HepG2 (cell line): ENCODE measurements around the gene NAIF1. TPM values are rescaled to one million over a fixed set of nuclear protein-coding genes. Genes with fewer than 3 reads are reported as not detected.

Source experiments
- HDAC6 ChIP-seq: fragments of 200-600 bp; sonication (generic); IDR thresholded peaks from 2 replicates; pipeline ENCODE4 v1.7.0; 2017; ENCODE audit warnings: mild to moderate bottlenecking, antibody characterized with exemption, low read length, low read depth
- MXD4 ChIP-seq: IDR thresholded peaks from 2 replicates; pipeline ENCODE4 v1.6.1; 2016; ENCODE audit warnings: mild to moderate bottlenecking, missing biosample characterization, missing genetic modification reagents
- POLR2AphosphoS2 ChIP-seq: IDR thresholded peaks from 2 replicates; pipeline ENCODE4 v1.6.1; 2011; ENCODE audit warnings: low read depth, low read length, improper control_type of control experiment
- SOX13 ChIP-seq, 3 experiments: fragments of 450-650 bp in 1 of 3; sonication (generic) in 1 of 3; formaldehyde crosslinking in 1 of 3; IDR thresholded peaks in 2 of 3; conservative IDR thresholded peaks in 1 of 3; 2 replicates each; pipeline versions ENCODE4 v1.5.0 to v1.6.1; 2016 to 2020; ENCODE audit warnings: antibody characterized with exemption in 1 of 3, mild to moderate bottlenecking in 1 of 3, missing compliant biosample characterization in 1 of 3, missing genetic modification reagents in 1 of 3, moderate library complexity in 1 of 3
- STAT5B ChIP-seq: sonication (generic); formaldehyde crosslinking; IDR thresholded peaks from 2 replicates; pipeline ENCODE4 v1.4.0; 2020; ENCODE audit warnings: missing genetic modification reagents
- TCF7L2 ChIP-seq: IDR thresholded peaks from 2 replicates; pipeline ENCODE4 v1.6.1; 2011; ENCODE audit warnings: mild to moderate bottlenecking, low read depth, low read length, moderate library complexity
- ZNF205 ChIP-seq: IDR thresholded peaks from 2 replicates; pipeline ENCODE4 v1.6.1; 2018; ENCODE audit warnings: missing biosample characterization, missing genetic modification reagents
- ZNF230 ChIP-seq: sonication (generic); formaldehyde crosslinking; IDR thresholded peaks from 2 replicates; pipeline ENCODE4 v1.4.0; 2020; ENCODE audit warnings: mild to moderate bottlenecking, missing genetic modification reagents
- ZNF430 ChIP-seq: sonication (generic); formaldehyde crosslinking; IDR thresholded peaks from 2 replicates; pipeline ENCODE4 v1.9.0; 2021; ENCODE audit warnings: mild to moderate bottlenecking, missing genetic modification reagents
- ZNF451 ChIP-seq: sonication (generic); formaldehyde crosslinking; IDR thresholded peaks from 2 replicates; pipeline ENCODE4 v1.5.0; 2020; ENCODE audit warnings: mild to moderate bottlenecking, missing genetic modification reagents
- polyA plus RNA-seq, 8 experiments: library from polyadenylated mRNA; depleted of rRNA in 3 of 8; stranded (reverse) in 7 of 8; unstranded in 1 of 8; fragments of >200 nt; fragmentation: Illumina TruSeq in 4 of 8; extraction: Trizol in 4 of 8; gene quantifications; 2 replicates each; pipeline versions ENCODE4 v1.2.1 to v1.2.3, GENCODE V29; 2011 to 2016; ENCODE audit warnings: low read depth in 4 of 8, missing spikeins in 1 of 8, mixed read lengths in 1 of 8; ENCODE audit not compliant: insufficient read depth in 1 of 8
- total RNA-seq, 5 experiments: library from RNA; depleted of rRNA; stranded (reverse); fragments of >200 nt; fragmentation: Illumina TruSeq; extraction: Trizol; gene quantifications; 2 replicates each; pipeline ENCODE4 v1.2.3, GENCODE V29; 2016; ENCODE audit warnings: low read depth in 1 of 5
- TF ChIP-seq, protein P1 (sequence below): sonication (generic); formaldehyde crosslinking; IDR thresholded peaks from 2 replicates; pipeline ENCODE4 v1.4.0; 2020; ENCODE audit warnings: missing genetic modification reagents, borderline replicate concordance
- TF ChIP-seq, protein P2 (sequence below): sonication (generic); formaldehyde crosslinking; IDR thresholded peaks from 2 replicates; pipeline ENCODE4 v1.5.1; 2020; ENCODE audit warnings: mild to moderate bottlenecking, missing genetic modification reagents
- TF ChIP-seq, protein P3 (sequence below): sonication (generic); formaldehyde crosslinking; IDR thresholded peaks from 2 replicates; pipeline ENCODE4 v1.4.0; 2020; ENCODE audit warnings: missing genetic modification reagents

NAIF1 gene
- total and polyA plus RNA-seq, 2 of the 13 experiments (the other 11 are each of a cell fraction or from before 2014, with no cell fraction given) = 6.0 to 6.9 TPM

DNA sequence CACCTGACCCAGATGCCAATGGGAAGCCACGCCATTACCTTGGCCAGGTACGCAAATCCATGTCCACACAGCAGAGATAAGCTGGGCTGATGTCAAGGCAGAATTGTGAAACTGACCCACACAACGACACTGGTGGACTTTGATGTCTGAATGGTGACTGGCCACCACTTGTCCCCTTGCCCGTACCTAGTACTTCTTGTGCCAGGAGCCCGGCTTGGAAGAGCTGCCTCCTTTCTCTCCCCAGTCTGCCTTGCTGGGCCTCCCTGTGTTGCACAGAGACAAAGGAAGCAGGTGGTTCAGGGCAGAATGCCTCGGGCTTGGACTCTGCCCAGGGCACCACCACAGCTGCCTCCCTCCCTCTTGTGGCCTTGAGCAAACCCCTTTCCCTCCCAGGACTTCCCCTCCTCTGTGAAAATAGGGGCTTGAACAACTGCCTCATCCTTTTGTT lies 37.1 kb upstream of the NAIF1 start (continued):
- TF ChIP-seq, protein P1, sequence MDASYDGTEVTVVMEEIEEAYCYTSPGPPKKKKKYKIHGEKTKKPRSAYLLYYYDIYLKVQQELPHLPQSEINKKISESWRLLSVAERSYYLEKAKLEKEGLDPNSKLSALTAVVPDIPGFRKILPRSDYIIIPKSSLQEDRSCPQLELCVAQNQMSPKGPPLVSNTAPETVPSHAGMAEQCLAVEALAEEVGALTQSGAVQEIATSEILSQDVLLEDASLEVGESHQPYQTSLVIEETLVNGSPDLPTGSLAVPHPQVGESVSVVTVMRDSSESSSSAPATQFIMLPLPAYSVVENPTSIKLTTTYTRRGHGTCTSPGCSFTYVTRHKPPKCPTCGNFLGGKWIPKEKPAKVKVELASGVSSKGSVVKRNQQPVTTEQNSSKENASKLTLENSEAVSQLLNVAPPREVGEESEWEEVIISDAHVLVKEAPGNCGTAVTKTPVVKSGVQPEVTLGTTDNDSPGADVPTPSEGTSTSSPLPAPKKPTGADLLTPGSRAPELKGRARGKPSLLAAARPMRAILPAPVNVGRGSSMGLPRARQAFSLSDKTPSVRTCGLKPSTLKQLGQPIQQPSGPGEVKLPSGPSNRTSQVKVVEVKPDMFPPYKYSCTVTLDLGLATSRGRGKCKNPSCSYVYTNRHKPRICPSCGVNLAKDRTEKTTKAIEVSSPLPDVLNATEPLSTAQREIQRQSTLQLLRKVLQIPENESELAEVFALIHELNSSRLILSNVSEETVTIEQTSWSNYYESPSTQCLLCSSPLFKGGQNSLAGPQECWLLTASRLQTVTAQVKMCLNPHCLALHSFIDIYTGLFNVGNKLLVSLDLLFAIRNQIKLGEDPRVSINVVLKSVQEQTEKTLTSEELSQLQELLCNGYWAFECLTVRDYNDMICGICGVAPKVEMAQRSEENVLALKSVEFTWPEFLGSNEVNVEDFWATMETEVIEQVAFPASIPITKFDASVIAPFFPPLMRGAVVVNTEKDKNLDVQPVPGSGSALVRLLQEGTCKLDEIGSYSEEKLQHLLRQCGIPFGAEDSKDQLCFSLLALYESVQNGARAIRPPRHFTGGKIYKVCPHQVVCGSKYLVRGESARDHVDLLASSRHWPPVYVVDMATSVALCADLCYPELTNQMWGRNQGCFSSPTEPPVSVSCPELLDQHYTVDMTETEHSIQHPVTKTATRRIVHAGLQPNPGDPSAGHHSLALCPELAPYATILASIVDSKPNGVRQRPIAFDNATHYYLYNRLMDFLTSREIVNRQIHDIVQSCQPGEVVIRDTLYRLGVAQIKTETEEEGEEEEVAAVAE (CRISPR knock-in tag) = no peak
- peak; percentile 67; the same call in 1 of the 2 replicates for TF ChIP-seq SOX13 (IDR thresholded peaks at IDR 0.05)
- TF ChIP-seq SOX13 (CRISPR knock-in tag; conservative IDR thresholded peaks at IDR 0.05 in 1 of 2, IDR thresholded peaks at IDR 0.05 in 1 of 2) = peak in 1 of 2 experiments; percentile 96; a peak in 2 of 4 replicates
- TF ChIP-seq ZNF205 = no peak
- peak; percentile 45; the same call in 1 of the 2 replicates for TF ChIP-seq ZNF430
- TF ChIP-seq STAT5B (CRISPR knock-in tag) = no peak
- no peak for TF ChIP-seq HDAC6
- no peak for TF ChIP-seq TCF7L2
- TF ChIP-seq, protein P2, sequence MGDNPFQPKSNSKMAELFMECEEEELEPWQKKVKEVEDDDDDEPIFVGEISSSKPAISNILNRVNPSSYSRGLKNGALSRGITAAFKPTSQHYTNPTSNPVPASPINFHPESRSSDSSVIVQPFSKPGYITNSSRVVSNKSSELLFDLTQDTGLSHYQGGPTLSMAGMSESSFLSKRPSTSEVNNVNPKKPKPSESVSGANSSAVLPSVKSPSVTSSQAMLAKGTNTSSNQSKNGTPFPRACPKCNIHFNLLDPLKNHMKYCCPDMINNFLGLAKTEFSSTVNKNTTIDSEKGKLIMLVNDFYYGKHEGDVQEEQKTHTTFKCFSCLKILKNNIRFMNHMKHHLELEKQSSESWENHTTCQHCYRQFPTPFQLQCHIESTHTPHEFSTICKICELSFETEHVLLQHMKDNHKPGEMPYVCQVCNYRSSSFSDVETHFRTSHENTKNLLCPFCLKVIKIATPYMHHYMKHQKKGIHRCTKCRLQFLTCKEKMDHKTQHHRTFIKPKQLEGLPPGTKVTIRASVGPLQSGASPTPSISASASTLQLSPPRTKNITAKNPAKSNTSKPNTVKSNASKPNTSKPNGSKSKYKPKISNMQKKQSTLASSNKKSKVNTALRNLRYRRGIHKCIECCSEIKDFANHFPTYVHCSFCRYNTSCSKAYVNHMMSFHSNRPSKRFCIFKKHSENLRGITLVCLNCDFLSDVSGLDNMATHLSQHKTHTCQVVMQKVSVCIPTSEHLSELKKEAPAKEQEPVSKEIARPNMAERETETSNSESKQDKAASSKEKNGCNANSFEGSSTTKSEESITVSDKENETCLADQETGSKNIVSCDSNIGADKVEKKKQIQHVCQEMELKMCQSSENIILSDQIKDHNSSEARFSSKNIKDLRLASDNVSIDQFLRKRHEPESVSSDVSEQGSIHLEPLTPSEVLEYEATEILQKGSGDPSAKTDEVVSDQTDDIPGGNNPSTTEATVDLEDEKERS (CRISPR knock-in tag) = no peak
- no peak for TF ChIP-seq ZNF451
- TF ChIP-seq MXD4 (CRISPR knock-in tag) = no peak
- TF ChIP-seq POLR2AphosphoS2 = no peak
- TF ChIP-seq ZNF230 (CRISPR knock-in tag) = no peak
- TF ChIP-seq, protein P3, sequence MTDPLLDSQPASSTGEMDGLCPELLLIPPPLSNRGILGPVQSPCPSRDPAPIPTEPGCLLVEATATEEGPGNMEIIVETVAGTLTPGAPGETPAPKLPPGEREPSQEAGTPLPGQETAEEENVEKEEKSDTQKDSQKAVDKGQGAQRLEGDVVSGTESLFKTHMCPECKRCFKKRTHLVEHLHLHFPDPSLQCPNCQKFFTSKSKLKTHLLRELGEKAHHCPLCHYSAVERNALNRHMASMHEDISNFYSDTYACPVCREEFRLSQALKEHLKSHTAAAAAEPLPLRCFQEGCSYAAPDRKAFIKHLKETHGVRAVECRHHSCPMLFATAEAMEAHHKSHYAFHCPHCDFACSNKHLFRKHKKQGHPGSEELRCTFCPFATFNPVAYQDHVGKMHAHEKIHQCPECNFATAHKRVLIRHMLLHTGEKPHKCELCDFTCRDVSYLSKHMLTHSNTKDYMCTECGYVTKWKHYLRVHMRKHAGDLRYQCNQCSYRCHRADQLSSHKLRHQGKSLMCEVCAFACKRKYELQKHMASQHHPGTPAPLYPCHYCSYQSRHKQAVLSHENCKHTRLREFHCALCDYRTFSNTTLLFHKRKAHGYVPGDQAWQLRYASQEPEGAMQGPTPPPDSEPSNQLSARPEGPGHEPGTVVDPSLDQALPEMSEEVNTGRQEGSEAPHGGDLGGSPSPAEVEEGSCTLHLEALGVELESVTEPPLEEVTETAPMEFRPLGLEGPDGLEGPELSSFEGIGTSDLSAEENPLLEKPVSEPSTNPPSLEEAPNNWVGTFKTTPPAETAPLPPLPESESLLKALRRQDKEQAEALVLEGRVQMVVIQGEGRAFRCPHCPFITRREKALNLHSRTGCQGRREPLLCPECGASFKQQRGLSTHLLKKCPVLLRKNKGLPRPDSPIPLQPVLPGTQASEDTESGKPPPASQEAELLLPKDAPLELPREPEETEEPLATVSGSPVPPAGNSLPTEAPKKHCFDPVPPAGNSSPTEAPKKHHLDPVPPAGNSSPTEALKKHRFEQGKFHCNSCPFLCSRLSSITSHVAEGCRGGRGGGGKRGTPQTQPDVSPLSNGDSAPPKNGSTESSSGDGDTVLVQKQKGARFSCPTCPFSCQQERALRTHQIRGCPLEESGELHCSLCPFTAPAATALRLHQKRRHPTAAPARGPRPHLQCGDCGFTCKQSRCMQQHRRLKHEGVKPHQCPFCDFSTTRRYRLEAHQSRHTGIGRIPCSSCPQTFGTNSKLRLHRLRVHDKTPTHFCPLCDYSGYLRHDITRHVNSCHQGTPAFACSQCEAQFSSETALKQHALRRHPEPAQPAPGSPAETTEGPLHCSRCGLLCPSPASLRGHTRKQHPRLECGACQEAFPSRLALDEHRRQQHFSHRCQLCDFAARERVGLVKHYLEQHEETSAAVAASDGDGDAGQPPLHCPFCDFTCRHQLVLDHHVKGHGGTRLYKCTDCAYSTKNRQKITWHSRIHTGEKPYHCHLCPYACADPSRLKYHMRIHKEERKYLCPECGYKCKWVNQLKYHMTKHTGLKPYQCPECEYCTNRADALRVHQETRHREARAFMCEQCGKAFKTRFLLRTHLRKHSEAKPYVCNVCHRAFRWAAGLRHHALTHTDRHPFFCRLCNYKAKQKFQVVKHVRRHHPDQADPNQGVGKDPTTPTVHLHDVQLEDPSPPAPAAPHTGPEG (CRISPR knock-in tag) = no peak
